Fibroblast of peridontal ligament (primary cell): ENCODE results near the gene G6PC2.
"Not testable (repeated sequence)": the region's sequence is repeated elsewhere in the genome, so short reads cannot be mapped to it uniquely, and the experiment has no call there.

Experiments used
- DNase-seq: peaks from one replicate; pipeline ENCODE4 v3.0.0-alpha.2; 2010; ENCODE audit errors: extremely low read depth

Gene G6PC2

GRCh38 chr2:168904358-168904757 lies 3.3 kb downstream of the G6PC2 start:
- no peak for DNase-seq

GRCh38 chr2:168907940-168908662 lies 7.0 kb downstream of the G6PC2 start:
- DNase-seq, result no peak

- DNase-seq, result no peak
These were observed 9.2 kb downstream of the G6PC2 start for GRCh38 chr2:168910330-168910729.

GRCh38 chr2:168912466-168912865 lies 11.4 kb downstream of the G6PC2 start:
- peak; percentile 6 for DNase-seq

GRCh38 chr2:168912901-168913369 lies 11.8 kb downstream of the G6PC2 start:
- DNase-seq, result peak; percentile 31

- DNase-seq, result no peak
These were observed 12.4 kb downstream of the G6PC2 start for GRCh38 chr2:168913495-168913894.

- no peak for DNase-seq
These were observed 14.6 kb downstream of the G6PC2 start for GRCh38 chr2:168915441-168916330.

GRCh38 chr2:168916331-168916675 lies 15.2 kb downstream of the G6PC2 start:
- no peak for DNase-seq

GRCh38 chr2:168920504-168921157 lies 19.5 kb downstream of the G6PC2 start:
- peak; percentile 67 for DNase-seq

GRCh38 chr2:168926621-168927386 lies 25.7 kb downstream of the G6PC2 start:
- no peak for DNase-seq

- DNase-seq, result no peak
These were observed 27.2 kb downstream of the G6PC2 start for GRCh38 chr2:168928113-168928831.

- DNase-seq, result no peak
These were observed 27.9 kb downstream of the G6PC2 start for GRCh38 chr2:168929031-168929430.

GRCh38 chr2:168930242-168930641 lies 29.2 kb downstream of the G6PC2 start:
- DNase-seq, result no peak

GRCh38 chr2:168932174-168932573 lies 31.1 kb downstream of the G6PC2 start:
- not testable (repeated sequence) for DNase-seq

GRCh38 chr2:168934826-168935225 lies 33.7 kb downstream of the G6PC2 start:
- no peak for DNase-seq

- DNase-seq, result peak; percentile 26
These were observed 34.9 kb downstream of the G6PC2 start for GRCh38 chr2:168935810-168936581.

- DNase-seq, result no peak
These were observed 38.0 kb downstream of the G6PC2 start for GRCh38 chr2:168939061-168939460.

GRCh38 chr2:168939918-168940317 lies 38.8 kb downstream of the G6PC2 start:
- DNase-seq, result no peak

- DNase-seq, result no peak
These were observed 40.2 kb downstream of the G6PC2 start for GRCh38 chr2:168941297-168941696.

- DNase-seq, result no peak
These were observed 43.0 kb downstream of the G6PC2 start for GRCh38 chr2:168944065-168944464.
